ENCODE measurements around the gene RTN4R.

The RTN4R gene

GRCh38 chr22:20240900-20241299 lies 27.2 kb downstream of the RTN4R start:
- no peak for DNase-seq

GRCh38 chr22:20240447-20240764 lies 27.7 kb downstream of the RTN4R start:
- DNase-seq: no peak

- DNase-seq: no peak
Measured at GRCh38 chr22:20239676-20240446, 28.3 kb downstream of the RTN4R start.

GRCh38 chr22:20238901-20239675 lies 29.0 kb downstream of the RTN4R start:
- no peak for DNase-seq

- DNase-seq: peak; percentile 67
Measured at GRCh38 chr22:20238536-20238900, 29.6 kb downstream of the RTN4R start.

- DNase-seq: no peak
Measured at GRCh38 chr22:20237480-20238440, 30.4 kb downstream of the RTN4R start.

GRCh38 chr22:20236052-20236717 lies 31.9 kb downstream of the RTN4R start:
- DNase-seq: no peak

GRCh38 chr22:20235389-20235991 lies 32.6 kb downstream of the RTN4R start:
- DNase-seq: no peak

- DNase-seq: no peak
Measured at GRCh38 chr22:20234760-20235388, 33.2 kb downstream of the RTN4R start.

GRCh38 chr22:20234314-20234682 lies 33.8 kb downstream of the RTN4R start:
- no peak for DNase-seq

- no peak for DNase-seq
Measured at GRCh38 chr22:20233351-20234313, 34.5 kb downstream of the RTN4R start.

- DNase-seq: no peak
Measured at GRCh38 chr22:20232781-20233180, 35.3 kb downstream of the RTN4R start.

- no peak for DNase-seq
Measured at GRCh38 chr22:20232237-20232598, 35.9 kb downstream of the RTN4R start.

GRCh38 chr22:20231514-20232236 lies 36.4 kb downstream of the RTN4R start:
- DNase-seq: no peak

- no peak for DNase-seq
Measured at GRCh38 chr22:20230777-20231420, 37.2 kb downstream of the RTN4R start.

GRCh38 chr22:20229916-20230775 lies 38.0 kb downstream of the RTN4R start:
- no peak for DNase-seq

GRCh38 chr22:20228939-20229272 lies 39.2 kb downstream of the RTN4R start:
- DNase-seq: no peak

GRCh38 chr22:20228055-20228938 lies 39.8 kb downstream of the RTN4R start:
- DNase-seq: no peak
